ENCODE results near the gene NCOR2.

NCOR2 gene

GRCh38 chr12:124566997-124567672 is at the start of gene NCOR2:
Gene NCOR2 (minus strand): TSS chr12:124567612. CDS start chr12:124495251, 72,361 bp downstream.
- DNase-seq (ENCODE audit: low read depth in 3 of 3): peak; percentile 29 to 44 (median 40)

GRCh38 chr12:124616394-124617221 is 49.2 kb upstream of the NCOR2 start:
- DNase-seq (ENCODE audit: low read depth in 3 of 3): no peak

- no peak for DNase-seq (ENCODE audit: low read depth in 3 of 3)
These were observed 47.3 kb upstream of the NCOR2 start for GRCh38 chr12:124614512-124615292.

GRCh38 chr12:124613151-124613585 is 45.8 kb upstream of the NCOR2 start:
- no peak for DNase-seq (ENCODE audit: low read depth in 3 of 3)

GRCh38 chr12:124612410-124612680 is 44.9 kb upstream of the NCOR2 start:
- no peak for DNase-seq (ENCODE audit: low read depth in 3 of 3)

GRCh38 chr12:124611559-124612409 is 44.4 kb upstream of the NCOR2 start:
- no peak for DNase-seq (ENCODE audit: low read depth in 3 of 3)

- no peak for DNase-seq (ENCODE audit: low read depth in 3 of 3)
These were observed 43.5 kb upstream of the NCOR2 start for GRCh38 chr12:124610629-124611558.

GRCh38 chr12:124610021-124610612 is 42.7 kb upstream of the NCOR2 start:
- DNase-seq (ENCODE audit: low read depth in 3 of 3): no peak

- DNase-seq (ENCODE audit: low read depth in 3 of 3): peak; percentile 24 to 70 (median 39)
These were observed 41.9 kb upstream of the NCOR2 start for GRCh38 chr12:124609041-124609989.

- DNase-seq (ENCODE audit: low read depth in 3 of 3): no peak
These were observed 41.0 kb upstream of the NCOR2 start for GRCh38 chr12:124608450-124608870.

- DNase-seq (ENCODE audit: low read depth in 3 of 3): no peak
These were observed 40.4 kb upstream of the NCOR2 start for GRCh38 chr12:124607681-124608425.

- no peak for DNase-seq (ENCODE audit: low read depth in 3 of 3)
These were observed 38.7 kb upstream of the NCOR2 start for GRCh38 chr12:124605883-124606774.

GRCh38 chr12:124605150-124605882 is 37.9 kb upstream of the NCOR2 start:
- DNase-seq (ENCODE audit: low read depth in 3 of 3): no peak

GRCh38 chr12:124604264-124604680 is 36.9 kb upstream of the NCOR2 start:
- no peak for DNase-seq (ENCODE audit: low read depth in 3 of 3)

- DNase-seq (ENCODE audit: low read depth in 3 of 3): no peak
These were observed 36.4 kb upstream of the NCOR2 start for GRCh38 chr12:124603831-124604251.

- DNase-seq (ENCODE audit: low read depth in 3 of 3): no peak
These were observed 35.7 kb upstream of the NCOR2 start for GRCh38 chr12:124603100-124603541.
